ENCODE results near the gene MKRN2.

Gene MKRN2

DNA sequence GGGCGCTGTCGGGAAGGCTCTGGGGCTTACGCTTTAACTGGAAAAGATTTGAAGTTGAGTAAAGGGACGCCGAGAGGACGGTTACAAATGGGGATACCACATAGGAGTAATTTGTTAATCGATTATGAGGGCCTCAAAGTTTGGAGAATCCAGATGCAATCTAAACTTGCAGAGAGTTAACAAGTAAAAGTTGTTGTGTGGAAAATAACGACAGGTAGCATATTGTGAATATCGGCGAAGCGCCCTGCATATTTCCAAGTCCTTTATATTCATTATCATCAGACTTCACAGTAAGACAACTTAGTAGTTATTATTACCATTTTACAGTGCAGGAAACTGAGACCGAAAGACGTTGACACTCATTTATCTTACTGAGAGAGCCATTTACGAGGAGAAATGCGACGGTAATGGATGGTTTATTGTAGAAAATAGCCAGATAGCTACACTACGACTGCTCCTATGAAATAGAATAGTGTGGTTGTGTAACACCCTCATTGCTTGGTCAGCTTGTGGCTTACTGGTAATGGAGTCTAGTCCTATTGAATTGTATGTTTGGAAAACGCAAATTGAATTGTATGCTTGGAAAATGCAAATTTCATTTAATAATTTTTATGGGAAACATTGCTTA, 700 bp downstream of the MKRN2 start:
- no peak for DNase-seq

DNA sequence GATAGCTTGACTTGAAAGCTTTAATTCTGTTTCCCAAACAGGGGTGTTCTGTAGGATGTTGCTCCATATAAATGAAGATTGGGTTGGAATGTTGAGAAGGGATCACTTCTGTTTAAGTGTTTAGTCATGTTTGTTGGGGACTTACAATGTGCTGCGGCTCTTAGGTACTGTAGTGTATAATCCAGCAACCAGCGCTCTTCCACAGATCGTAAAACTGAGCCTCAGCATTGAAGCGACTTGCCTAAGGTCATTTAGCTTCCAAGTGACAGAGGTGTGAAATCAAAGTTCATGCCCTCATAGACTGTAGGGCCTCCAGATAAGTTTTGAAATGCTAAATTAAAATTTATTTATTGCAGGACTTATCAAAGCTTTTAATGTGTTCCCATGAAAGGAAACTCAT, 1.8 kb downstream of the MKRN2 start:
- no peak for DNase-seq

DNA sequence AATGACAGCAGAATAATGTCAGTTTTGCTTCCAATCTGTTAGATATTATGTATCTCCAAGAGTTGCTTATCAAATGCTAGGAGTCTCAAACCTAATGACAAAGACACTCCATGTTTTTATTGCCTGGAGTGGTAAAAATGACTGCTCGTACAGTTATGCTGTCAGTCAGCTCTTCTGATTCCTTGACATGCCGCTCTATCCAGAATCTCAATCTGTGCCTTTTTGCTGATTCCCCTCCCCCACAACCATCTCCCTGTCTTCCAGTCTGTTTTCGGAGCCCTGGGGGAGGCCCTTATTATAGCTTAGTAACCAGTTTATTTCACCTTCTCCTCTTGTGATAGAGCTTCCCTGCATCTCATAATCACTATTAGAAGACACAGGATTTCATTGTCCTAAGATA, 2.6 kb downstream of the MKRN2 start:
- DNase-seq, result no peak

DNA sequence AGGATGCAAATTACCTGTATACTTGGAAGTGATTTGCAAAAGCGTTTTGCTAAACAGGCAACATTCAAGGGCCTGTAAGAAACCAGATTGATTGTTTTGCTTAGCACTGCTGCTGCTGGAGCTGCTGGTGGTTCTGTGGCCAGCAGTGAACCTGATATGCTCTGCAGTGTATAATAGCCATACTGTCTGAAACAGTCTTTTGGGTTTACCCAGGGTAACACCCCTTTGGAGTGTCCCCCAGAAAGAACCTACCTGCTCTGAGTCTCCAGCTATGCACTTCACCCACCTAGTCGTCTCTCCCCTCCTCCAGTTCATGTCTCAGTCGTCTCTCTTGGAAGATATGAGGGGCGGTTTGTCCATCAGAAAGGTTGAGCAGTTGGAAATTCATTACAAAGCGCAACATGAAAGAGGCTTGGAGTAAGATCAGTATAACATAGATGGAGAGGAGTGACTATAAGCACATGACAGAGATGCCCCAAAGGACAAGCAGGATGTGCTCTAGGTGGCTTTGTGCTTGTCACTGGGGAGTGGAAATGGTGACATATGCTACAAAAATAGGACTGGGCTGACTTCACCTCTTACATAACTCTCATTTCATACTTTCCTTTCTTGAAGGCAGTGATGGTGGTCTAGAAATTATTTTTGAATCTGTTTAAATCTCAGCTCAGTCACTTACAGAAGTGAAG, 3.8 kb downstream of the MKRN2 start:
- no peak for DNase-seq

DNA sequence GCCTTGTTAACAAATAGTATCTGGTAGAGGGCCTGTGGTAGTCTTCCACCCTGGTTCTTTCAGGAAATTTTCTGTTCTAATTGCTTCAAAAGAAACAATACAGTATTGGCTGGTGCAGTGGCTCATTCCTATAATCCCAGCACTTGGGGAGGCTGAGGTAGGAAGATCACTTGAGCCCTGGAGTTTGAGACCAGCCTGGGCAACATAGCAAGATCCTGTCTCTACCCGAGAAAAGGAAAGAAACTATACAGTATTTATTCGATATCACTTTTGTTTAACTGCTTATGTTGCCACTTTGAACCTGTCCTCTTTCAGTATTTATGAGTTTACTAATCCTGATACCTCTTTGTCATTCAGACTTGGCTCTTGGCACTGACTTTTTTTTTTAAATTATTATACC, 4.5 kb downstream of the MKRN2 start:
- no peak for DNase-seq

DNA sequence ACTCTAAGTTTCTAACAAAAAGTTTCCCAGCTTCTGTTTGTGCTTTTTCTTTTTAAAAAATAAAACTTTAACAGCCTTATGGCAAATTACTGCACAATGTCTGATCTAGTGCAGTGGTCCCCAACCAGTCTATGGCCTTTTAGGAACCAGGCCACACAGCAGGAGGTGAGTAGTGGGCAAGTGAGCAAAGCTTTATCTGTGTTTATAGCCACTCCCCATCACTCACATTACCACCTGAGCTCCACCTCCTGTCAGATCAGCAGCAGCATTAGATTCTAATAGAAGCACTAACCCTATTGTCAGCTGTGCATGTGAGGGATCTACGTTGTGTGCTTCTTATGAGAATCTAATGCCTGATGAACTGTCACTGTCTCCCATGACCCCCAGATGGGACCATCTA, 5.6 kb downstream of the MKRN2 start:
- no peak for DNase-seq

DNA sequence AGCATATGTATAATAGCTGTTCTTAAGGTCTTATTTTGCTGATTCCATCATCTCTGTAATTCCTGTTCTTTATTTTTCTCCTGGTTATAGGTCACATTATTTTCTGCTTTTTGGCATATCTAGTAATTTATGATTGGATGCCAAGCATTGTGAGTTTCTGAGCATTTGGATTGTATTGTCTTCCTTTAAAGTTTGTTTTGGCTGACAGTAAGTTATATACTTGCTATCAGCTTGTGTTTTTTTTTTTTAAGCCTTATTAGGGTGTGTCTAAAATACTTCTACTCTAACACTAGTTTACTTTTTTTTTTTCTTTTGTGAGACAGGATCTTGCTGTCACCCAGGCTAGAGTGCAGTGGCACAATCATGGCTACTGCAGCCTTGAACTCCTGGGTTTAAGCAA, 10.1 kb downstream of the MKRN2 start:
- no peak for DNase-seq

DNA sequence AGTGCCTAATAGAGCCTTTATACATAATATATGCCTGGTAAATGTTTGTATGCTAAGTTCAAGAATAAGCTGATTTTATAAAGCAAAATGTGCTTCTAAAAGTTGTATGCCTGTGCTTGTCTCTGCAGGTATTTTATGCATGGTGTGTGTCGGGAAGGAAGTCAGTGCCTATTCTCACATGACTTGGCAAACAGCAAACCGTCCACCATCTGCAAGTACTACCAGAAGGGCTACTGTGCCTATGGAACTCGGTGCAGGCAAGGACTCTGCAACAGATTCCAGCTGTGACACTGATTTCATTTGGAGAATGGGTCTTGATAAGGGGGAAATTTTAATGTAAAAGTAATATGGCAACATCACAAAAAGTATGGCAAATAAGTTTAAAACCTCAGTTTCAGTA, 11.9 kb downstream of the MKRN2 start:
- DNase-seq, result no peak

DNA sequence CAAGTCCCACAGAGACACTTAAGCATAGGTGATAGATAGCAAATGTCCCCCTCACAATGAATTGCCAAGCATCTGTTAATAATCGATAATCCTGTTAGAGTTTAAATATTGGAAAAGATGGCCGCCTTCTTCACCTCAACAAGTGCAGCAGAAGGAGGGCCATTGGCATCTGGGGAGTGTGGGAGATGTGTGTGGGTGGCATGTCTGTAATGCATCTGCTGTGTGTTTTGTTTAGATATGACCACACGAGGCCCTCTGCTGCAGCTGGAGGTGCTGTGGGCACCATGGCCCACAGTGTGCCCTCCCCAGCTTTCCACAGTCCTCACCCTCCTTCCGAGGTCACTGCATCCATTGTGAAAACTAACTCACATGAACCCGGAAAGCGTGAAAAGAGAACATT, 12.9 kb downstream of the MKRN2 start:
- DNase-seq, result no peak

DNA sequence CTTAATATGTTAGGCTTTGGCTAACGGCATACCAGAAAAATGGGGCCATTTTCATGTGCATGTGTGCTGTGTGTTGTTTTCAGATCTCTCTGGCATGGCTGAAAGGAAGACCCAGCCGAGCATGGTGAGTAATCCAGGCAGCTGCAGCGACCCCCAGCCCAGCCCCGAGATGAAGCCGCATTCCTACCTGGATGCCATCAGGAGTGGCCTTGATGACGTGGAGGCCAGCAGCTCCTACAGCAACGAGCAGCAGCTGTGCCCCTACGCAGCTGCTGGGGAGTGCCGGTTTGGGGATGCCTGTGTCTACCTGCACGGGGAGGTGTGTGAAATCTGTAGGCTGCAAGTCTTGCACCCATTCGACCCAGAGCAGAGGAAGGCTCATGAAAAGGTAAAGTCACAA, 15.1 kb downstream of the MKRN2 start:
- no peak for DNase-seq

DNA sequence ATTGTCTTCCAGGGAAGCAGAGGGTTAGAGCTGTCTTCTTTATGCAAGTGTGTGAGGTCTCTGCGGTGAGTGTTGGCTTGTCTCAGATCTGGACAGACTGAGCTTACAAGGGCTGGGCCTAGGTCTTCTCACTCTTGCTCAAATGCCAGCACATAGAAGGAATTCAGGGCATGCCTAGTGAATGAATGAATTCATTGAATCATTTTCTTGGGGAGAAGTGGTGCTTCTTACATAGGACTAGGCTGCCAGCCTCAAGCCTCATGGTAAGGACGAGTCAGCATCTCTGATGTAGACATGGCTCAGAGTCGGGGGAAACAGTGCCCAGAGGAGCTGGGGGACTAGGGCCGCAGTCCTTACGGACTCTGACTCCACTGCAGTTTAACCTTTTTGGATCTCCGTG, 17.2 kb downstream of the MKRN2 start:
- DNase-seq, result no peak

DNA sequence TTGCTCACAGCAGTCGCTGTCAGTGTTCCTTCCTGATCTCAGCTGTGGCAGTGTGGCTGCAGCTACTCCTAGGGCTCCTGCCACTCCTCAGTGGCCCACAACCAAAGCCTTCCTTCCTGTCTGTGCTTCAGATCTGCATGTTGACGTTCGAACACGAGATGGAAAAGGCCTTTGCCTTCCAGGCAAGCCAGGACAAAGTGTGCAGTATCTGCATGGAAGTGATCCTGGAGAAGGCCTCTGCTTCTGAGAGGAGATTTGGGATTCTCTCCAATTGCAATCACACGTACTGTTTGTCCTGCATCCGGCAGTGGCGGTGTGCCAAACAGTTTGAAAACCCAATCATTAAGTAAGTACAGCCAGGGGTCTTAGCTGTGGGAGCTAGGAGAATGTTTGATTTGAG, 17.8 kb downstream of the MKRN2 start:
- no peak for DNase-seq

DNA sequence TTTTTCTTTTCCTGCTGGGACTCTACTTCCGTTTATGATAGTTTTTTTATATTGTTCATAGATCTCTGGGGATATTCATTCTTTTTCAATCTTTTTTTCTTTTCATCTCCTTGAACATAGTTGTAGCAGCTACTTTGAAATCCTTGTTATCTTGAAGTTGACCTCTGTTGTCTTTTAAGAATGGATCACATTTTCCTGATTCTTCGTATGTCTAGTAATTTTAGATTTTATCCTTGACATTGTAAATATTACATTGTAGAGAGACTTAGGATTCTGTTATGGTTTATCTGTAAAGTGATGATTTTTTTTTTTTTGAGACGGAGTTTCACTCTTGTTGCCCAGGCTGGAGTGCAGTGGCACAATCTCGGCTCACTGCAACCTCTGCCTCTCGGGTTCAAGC, 20.5 kb downstream of the MKRN2 start:
- DNase-seq, result no peak

DNA sequence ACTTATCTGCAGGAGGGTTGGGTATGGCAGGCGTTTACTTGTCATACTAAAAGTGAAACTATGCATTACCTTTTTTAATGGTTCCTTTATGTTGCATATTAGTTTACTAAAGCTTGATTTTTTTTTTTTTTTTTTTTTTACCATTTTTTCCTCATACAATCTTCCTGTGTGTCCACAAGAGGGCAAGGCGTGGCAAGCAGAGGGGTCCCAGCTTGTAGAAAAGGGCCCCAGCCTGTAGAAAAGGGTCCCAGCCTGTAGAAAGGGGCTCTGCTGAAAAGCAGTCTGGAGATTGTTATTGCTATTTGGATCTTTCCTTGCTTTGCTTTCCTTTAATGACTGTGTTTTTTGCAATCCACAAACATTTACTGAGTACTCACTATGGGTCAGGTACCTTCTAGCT, 21.9 kb downstream of the MKRN2 start:
- DNase-seq, result no peak

DNA sequence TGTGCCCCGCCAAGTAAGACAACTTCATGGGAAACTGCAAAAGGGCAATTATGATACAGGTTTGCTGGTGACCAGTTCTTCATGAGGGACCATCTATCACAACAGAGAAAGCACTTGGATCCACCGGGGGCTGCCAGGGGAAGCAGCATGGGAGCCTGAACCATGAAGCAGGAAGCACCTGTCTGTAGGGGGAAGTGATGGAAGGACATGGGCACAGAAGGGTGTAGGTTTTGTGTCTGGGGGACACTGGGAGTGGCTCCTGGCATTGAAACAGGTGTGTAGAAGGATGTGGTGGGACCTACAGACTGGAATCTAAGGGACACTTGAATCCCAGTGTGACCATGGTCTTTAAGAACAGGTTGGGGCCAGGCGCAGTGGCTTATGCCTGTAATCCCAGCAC, 22.6 kb downstream of the MKRN2 start:
- no peak for DNase-seq

DNA sequence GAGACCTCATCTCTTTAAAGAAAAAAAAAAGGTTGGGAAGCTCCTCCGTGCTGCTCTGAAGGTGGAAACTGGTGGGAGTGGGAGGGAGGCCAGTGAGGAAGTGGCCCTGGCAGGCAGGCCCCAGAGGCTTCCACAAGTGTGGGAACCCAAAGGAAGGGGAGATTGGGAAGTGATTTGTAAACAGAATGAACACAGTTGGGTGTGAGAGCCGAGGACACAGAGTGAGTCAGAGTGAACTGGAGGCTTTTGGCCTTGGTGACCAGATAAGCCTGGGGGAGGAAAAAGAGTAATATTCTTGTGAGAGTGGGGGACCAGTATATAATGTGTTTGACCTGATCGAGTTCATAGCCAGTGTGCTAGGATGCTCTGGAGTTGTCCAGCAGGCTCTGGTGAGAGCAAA, 23.0 kb downstream of the MKRN2 start:
- no peak for DNase-seq

DNA sequence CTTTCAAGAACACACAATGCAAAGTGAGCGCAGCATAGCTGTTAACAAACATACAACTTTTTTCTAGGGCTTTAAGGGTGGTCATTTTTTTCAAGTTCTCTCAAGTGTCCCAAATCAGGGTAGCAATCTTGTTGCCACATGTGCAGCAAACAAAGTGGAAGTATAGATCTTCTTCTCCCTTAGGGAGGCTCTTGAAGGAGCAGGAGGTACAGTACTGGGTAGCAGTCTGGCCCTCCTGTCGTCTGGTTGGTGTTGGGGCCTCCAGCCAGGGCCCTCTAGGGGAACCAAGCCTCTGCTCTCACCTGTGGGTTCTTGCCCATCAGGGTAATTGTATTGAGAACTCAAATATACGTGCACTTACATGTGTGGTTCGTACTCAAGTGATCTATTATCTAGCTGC, 25.8 kb downstream of the MKRN2 start:
- no peak for DNase-seq

DNA sequence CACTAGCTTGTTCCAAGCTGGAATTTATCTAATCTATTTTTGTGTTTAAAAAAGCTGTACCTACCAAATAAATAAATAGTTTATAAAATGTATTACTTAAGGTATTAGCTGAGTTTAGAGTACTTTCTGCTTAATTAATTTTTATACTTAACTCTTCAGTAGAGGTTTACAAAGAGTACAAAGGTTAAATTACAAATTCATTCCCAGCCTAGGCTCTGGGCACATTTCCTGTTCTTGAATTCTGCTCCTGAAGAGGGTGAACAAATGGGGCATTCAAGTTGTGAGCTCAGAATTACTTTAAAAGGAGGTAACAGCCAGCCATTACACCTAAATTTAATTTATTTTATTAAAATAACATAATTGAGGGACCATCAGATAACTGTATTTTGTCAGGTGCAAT, 26.4 kb downstream of the MKRN2 start:
- DNase-seq, result no peak

DNA sequence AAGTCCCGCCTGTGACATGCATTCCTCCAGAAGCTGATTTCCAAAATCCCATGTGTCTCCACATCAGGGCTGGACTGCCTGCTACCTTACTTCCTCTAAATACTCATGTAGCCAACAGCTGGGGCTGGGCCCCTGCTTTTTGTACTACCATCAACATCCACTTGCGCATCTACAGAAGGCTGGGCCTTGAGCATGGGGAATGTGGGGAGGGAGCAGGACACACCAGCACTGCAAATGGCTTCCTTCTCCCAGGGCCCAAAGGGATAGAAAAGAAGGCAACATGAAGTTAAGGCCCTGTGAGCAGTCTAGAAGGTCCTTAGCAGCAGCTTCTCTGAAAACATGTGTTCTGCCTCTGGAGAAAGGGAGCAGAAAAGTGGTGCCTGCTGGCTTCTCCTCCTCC, 27.2 kb downstream of the MKRN2 start:
- no peak for DNase-seq

DNA sequence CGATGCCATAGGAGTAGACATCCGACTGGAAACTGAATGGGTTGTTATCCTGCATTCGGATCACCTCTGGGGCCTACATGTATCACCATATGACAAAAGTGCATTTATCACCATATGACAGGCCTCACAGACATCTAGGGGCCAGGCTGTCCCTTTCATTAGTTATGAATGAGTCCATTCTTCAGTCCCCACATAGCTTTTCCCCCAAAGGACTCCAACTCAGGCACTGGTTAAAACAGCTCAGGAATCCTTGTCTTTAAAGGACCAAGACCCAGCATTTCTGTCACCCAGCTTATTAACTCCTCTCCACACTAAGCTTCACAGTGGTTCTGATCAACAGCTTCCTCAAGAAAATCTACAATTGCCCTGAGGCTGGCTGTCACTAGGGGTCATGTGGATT, 28.3 kb downstream of the MKRN2 start:
- DNase-seq, result no peak

DNA sequence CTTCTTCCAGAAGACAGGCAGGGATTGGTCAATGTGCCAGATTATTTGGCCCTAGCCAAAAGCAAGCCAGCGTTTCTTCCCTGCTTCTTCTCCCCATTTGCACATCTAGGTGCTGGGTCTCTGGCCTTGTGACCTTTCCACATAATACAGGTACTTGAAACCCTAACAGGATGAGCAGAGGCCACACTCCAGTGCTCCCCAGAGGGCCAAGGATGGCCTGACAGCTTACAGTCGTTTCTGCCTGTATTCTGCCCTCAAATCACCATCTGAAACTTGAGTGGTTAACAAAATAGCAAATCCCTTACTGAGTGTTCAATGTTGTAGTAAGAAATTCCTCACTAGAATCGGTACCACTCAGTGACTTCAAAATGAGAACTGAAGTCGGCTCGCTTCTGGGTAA, 29.1 kb downstream of the MKRN2 start:
- no peak for DNase-seq

DNA sequence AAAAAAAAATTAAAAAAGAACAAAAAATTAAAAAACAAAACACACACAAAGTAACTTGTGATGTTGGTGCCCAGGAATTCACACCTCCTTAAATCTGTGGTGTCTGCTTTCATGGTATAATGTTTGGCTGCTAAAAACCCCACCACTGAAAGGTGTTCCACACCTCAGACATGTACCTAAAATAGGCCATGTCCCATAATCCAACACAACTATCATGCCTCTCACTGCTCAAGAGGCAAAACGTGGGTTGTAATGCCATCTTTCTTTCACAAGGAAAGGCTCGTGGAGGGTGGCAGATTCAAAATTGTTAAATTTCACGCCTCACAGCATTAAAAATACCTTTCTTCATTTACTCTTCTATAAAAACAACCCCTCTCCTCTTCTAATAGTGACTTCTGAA, 29.5 kb downstream of the MKRN2 start:
- DNase-seq, result no peak

DNA sequence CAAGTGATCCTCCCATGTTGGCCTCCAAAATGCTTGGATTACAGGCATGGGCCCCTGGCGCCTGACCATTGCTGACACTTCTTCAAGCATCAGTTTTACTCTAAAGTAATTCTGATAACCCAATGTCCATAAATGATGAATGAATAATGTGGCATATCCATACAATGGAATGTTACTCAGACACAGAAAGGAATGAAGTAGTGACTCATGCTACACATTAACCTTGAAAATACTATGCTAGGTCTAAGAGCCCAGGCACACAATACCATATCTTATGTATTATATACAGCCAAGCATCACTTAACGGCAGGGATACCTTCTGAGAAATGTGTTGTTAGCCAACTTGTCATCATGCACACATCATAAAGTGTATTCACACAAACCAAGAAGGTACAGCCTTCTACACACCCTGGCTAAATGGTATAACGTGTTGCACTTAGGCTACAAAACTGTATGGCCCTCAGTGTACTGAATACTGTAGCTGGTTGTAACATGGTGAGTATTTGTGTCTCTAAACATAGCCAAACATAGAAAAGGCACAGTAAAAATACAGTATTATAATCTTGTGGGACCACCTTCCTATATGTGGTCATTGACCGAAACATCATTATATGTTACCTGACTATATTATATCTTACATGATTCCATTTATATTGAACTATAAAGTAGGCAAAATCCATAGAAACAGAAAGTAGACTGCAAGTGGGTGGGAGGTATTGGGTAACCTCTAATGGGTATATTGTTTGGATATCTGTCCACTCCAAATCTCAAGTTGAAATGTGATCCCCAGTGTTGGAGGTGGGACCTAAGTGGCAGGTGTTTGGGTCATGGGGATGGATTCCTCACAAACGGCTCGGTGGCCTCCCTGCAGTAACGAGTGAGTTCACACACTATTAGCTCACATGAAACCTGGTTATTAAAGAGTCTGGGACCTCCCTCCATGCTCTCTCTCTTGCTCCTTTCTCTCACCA, 31.4 kb downstream of the MKRN2 start:
- DNase-seq, result no peak

DNA sequence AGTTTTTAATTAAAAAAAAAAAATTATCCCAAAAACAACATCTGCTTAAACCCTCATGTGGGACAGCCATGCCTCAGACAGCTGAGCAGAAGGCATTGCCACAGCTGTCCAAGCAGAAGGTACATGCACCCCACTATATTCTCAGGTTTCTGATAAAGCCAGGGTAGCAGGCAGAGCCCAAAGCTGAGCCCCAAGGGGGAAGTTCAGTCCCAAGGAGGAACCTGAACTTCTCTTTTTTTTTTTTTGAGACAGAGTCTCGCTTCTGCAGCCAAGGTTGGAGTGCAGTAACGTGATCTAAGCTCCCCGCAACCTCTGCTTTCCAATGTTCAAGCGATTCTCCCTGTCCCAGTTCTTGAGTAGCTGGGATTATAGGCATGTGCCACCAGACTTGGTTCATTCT, 33.2 kb downstream of the MKRN2 start:
- DNase-seq, result no peak
